ENCODE results near the gene SHC4. TPM values are rescaled to one million over a fixed set of nuclear protein-coding genes. Genes with fewer than 3 reads are reported as not detected.
"Not testable (repeated sequence)": the region's sequence is repeated elsewhere in the genome, so short reads cannot be mapped to it uniquely, and the experiment has no call there.

SHC4 gene, protein sequence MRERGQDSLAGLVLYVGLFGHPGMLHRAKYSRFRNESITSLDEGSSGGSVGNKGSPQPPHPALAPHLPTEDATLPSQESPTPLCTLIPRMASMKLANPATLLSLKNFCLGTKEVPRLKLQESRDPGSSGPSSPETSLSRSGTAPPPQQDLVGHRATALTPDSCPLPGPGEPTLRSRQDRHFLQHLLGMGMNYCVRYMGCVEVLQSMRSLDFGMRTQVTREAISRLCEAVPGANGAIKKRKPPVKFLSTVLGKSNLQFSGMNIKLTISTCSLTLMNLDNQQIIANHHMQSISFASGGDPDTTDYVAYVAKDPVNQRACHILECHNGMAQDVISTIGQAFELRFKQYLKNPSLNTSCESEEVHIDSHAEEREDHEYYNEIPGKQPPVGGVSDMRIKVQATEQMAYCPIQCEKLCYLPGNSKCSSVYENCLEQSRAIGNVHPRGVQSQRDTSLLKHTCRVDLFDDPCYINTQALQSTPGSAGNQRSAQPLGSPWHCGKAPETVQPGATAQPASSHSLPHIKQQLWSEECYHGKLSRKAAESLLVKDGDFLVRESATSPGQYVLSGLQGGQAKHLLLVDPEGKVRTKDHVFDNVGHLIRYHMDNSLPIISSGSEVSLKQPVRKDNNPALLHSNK
- 0.18 and 0.33 TPM in 2 replicates for total RNA-seq

DNA sequence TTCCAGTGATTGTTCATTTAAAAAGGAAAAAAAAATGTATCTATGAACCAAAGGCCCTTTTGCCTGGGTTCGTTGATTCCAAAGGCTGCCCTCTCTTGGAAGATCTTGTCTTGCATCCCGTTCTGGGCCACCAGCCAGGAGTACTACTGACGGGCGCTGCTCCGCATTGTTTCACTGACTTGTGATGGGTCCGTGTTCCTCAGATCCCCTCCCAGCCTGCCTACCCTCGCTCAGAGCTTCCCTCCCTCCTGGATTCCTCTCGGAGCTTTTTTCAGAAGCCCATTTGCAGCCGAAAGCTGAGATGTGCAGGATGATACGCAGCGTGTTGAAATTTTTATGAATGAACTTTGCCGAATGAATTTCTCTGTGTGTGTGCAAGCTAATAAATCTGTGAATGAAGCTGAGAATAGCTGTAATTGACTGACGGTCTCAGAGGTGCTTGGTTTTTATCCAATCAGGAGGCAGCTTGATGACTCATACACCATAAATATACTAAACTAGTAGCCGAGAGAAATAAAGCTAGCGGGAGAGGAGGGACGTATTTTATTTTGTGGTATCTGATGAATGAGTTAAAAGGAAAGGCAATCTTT lies at the start of gene SHC4:
SHC4 (minus strand) TSS at position 396 of the 590 bp plus-strand sequence. CDS start 904 bp downstream, outside the sequence.
- peak; percentile 40 for DNase-seq (ENCODE audit: low read depth, low spot score)

DNA sequence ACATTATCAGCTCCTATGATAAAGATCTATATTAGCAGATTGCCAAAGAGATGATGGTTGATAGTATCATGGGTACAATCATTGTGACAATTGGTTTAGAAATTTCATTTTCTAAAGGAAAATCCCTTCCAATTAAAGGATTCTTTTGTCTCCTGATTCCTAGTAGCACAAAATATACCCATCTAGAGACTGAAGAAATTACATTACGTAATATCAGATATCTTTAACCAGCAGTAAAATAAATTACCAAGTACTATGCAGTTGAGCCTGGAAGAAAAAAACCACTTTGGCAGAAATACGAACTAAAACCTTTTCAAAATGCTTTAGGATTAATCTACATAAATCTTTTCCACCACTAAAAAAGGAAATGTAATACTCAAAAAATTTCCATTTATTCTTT lies 35.6 kb upstream of the SHC4 start:
- DNase-seq (ENCODE audit: low read depth, low spot score): no peak

DNA sequence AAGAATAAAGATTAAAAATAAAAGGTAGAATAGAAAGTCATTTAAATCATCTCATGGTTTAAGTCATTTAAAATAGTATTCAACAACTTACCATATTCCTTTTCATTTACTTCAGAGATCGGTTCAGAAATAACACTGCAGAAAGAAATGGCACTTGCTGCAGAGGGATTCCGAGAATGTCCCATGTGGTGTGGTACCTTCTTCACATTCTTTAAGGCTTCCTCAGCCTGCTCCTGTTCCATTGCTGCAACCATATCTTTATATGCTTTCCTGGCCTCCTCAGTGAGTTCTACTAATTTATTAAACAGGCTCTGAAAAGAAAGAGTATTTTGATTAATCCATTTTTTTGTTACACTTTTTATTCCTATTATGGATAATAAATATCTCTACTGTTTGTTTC lies 32.6 kb upstream of the SHC4 start:
- no peak for DNase-seq (ENCODE audit: low read depth, low spot score)

DNA sequence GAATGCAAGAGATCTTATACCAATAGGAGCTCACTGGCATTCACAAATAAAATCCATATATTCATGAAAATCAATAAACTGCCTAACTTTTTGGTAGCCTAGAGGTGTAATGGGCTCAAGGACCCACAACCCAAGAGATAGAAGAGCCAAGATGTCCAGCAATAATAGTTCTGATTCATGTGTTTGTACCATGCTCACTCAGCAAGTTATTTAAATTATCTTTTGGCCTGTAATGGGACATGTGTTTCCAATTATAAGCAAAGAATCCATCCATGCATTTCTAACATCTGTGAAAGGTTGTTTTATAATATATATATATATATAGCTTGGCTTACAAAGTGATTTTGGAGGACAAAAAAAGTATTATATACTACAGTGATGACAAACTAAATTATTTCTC lies 29.7 kb upstream of the SHC4 start:
- no peak for DNase-seq (ENCODE audit: low read depth, low spot score)

DNA sequence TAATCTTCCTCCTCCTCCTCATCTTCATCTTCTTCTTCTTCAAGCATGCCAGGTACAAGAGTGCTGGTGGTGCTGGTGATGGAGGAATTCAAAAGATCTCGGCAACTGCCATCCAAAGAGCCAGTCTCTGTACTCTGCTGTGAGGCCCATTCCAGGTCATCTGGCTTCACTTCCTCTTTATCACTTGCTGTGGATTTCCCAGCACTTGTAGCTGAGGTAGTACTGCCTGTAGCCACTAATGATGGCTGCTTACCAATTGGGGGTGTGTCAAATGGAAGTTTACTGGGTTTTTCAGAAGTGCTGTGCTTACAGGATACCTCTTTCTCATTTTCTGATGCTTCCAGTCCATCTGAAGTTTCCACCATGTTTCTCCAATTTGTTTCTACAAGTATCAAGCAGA lies 28.8 kb upstream of the SHC4 start:
- DNase-seq (ENCODE audit: low read depth, low spot score): no peak

DNA sequence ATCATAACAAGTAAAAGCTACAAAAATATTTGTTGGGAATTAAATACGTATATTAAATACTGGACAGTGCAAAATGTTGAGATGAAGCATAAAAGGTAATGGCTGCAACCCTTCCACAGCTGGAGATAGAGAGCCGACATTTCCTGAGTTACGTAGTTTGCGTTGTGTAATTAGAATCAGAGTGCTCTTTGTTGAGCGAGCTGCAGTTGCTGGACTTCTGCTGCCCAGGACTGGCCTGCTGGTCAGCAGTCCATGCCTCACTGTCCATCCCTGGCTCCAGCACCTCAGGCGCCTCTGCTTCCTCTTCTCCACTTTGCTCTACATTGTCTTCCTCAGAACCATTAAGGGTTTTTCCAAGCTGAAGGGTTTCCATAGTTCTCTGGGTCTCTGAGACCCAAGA lies 28.4 kb upstream of the SHC4 start:
- DNase-seq (ENCODE audit: low read depth, low spot score): no peak

DNA sequence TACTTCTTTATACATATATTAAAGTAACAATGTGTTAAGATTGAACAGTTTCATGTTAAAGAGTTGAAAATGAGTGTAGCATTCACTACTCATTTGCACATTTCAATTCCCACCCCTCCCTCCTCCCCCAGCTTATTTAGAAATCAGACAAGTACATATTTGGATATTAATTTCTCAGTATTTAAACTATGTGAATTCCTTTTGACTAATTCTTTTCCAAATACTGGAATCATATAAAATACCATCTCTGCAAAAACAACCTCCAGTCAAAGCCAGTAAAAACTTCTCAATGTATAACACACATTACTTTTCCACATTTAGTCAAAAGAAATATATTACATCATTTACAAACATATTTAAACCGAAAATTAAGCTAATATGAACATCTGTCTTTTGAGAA lies 25.5 kb upstream of the SHC4 start:
- no peak for DNase-seq (ENCODE audit: low read depth, low spot score)

DNA sequence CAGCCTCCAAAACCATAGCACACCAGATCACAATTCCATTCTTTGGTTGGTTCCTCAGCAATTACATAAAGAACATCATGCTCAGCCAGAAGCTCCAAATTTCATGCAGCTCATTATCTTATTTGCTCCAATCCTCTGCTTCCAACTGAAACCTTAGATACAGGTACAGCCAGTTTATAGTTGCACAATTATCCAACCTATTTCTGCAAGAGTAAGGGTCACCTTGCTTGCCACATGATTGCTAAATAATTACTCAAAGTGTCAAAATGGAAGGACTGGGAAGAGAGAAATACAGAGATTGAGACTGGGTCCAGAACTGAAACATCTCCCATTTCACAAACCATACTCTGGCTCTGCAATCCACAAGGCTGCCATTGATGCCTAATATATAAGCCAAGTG lies 23.4 kb upstream of the SHC4 start:
- DNase-seq (ENCODE audit: low read depth, low spot score): no peak

DNA sequence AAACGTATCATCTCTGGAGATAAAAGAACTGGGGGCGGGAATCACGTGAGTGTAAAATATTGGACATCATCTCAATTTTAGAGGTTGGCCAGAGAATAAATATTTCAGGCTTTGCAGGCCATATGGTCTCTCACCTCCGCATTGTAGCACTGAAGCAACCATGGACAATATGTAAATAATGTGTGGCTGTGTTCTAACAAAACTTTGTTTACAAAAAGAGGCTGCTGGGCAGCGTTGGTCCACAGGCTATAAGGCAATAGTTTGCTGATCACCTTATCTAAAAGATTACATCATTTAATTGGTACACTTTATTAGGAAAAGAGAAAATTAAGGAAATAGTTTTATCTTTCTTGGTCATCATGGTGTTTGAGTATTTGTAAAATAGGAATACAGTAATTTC lies 22.5 kb upstream of the SHC4 start:
- DNase-seq (ENCODE audit: low read depth, low spot score): no peak

DNA sequence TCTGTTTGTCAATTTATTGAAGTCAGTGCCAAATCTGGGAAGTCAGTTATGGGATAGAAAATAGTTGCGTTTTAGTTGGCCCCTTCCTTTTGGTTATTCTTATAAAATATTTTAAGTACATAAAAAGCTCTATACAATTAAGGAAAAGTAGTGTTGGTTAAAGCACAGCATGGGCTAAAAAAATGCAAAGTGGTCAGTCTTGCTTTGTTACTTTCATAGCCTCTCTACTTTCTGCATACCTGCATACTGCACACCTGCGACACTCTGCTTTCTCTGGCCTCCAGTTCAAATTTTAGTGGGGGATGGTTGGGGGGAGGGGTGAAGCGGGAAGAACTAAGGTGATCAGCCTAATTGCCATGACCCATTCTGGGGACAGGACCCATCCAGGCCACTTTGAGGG lies 21.8 kb upstream of the SHC4 start:
- DNase-seq (ENCODE audit: low read depth, low spot score): no peak

DNA sequence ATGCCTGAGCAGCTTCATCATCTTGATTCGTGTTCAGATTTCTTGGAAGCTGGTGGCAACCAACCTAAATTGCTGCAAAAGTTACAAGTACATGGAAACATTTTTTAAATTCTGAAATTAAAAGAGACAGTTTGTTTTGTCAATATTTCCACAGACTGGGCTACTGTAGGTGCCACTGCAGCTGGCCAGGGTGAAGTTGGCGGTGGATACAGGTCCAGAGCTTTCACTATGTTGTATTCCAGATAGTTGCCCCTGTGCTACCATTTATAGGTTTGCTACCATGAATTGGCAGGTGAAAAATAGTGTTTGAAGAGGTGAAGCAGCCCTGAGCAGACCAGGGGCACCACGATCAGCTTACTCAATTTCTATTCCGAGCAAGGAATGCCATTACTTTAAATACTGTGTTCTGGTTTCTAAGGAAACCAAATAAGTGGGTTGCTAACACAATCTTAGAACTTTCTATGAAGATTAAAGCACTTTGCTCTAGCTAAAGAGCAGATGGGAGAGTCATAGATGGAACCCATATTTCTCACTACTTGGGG lies 21.2 kb upstream of the SHC4 start:
- DNase-seq (ENCODE audit: low read depth, low spot score): no peak

DNA sequence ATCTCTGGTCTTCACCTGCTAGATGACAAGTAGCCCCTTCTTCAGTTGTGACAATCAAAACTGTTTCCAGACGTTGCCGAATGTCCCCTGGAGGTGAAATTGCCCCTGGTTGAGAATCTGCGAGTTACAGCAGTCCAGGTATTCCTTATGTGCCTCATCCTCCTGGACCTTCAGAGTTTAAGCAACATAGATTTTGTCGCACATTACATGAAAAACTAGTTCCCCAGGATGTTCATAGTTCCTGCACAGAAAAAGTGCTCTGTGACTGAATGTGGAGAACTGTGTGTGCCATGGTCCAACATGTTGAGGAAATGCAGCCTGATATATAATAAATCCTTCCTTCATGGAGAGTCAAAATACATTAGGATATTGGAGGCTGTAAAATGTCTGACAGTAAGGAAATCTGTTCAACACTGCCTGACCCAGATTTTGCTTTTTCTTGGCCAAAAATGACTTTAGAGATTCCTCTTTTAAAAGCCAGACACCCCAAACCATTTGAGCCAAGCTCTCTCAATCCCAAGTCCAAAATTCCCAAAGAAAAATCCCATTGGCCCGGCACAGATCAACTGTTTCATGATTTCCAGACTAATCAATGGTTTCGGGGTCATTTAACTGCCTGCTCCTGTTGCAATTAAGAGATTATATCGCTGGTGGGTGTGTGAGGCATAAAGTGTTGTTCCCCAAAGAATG lies 20.4 kb upstream of the SHC4 start:
- DNase-seq (ENCODE audit: low read depth, low spot score): no peak

DNA sequence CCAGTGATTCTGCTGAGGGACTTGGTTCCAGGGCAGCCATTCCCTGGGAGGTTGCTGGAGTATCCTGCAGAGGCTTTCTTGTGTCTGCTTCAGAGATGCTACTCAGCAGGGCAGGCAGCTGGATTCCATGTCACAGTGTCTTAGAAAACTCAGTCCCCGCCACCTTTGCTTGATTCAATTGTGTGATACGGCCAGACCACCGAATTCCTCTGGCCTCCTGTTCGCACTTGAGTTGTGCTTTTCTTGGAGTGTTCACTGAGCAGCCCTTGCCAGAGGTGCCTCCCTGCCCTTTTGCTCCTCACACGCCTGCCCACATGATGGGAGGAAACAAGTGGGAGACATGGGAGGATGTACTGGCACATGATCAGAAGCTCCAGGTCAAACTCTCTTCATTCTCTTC lies 19.6 kb upstream of the SHC4 start:
- no peak for DNase-seq (ENCODE audit: low read depth, low spot score)

DNA sequence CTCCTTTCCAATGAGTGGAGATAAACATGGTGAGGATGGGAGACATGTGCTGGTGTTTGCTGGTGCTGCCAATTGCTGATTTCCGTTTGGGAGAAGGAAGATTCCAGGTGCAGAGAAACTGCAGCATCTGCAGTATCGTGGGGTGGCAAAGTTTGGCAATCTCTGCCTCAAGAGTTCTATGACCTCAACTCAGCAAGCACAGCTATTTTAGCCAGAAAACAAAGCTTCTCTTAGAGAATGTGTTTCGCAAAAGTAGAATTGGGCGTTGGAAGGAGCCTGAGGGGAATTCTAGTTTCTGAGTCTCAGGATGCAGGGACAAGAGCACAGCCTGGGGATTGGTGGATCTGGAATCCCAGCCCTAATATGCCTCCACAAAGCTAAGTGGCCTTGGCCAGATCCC lies 18.2 kb upstream of the SHC4 start:
- no peak for DNase-seq (ENCODE audit: low read depth, low spot score)

DNA sequence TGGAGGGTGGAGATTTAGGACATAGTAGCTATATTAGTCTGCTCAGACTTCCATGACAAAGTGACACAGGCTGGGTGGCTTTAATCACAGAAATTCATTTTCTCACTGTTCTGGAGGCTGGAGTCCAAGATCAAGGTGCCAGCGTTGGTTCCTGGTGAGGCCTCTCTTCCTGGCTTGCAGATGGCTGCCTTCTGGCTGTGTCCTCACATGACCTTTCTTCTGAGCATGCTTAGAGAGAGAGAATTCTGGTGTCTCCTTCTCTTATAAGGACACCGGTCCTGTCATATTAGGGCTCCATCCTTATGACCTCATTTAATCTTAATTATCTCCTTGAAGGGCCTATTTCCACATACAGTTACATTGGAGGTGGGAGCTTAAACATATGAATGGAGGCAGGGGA lies 14.9 kb upstream of the SHC4 start:
- no peak for DNase-seq (ENCODE audit: low read depth, low spot score)

DNA sequence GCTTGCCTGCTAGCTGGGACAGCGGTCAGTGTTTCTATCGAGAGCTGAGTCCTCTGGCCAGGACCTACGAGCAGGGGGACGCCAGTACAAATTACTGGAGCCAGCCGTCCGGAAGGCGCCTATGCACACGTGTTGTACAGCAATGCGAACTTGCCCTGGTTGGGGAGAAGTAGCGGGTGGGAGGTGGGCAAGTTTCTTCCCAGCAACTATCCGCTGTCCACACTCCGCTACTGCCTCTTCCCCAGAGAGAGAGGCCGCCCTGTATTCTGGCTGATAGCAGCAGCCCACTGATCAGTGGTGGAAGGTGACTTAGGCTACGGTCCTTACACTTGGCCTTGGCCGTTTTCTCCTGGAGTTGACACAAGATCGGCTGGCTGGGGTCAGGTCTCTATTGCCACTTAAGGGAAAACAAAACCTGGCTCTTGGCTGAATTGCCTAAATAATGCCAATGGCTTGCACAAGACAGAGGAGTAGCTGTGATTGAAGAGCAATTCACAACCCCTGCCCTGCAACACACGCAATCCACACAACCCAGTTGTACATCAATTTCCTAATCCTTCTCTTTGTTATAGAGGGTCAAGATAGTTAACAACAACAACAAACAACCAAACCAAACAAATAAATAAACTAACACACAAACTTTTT lies 12.8 kb upstream of the SHC4 start:
- DNase-seq (ENCODE audit: low read depth, low spot score): no peak

DNA sequence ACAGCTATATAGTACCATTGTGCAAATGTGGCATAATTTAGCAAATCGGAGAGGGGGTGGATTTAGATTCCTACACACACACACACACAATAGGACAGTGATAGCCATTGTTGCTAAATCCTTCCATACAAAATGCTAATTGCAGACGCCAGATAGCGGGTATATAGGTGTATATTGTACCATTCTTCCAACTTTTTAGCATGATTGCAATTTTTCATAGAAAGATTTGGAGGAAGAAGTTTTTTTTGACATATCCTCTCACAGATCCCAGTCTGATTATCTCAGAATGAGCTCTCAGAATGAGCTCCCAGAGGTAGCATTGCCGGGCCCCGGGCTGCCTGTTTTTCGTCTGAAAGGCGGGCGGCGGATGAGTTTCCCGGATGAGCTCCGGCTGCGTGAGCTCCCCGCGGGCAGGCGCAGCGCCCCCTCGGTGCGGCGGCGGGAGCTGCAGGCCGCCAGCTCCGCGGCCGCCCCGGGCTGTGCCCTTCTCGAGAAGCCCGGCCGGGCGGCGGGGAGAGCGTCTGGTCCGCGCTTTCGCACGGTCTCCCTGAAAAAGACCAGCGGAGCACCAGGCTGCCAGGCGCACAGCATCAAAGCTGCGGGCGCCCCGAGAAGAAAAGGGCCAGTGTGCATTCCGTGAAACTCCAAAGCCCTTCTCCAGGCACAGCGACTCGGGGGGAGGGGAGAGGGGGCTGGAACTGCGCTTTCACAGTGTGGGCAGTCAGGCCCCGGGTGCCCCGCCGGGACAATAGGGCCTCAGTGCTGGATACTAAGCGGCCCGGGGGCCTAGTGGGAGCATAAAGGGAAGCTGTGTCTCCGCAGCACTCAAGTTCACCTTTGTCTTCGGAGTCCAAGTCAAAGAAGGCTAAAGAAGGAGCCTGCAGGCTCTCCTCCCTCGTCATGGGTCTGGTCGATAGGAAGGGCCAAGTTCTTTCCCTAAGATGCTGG lies 12.0 kb upstream of the SHC4 start:
- DNase-seq (ENCODE audit: low read depth, low spot score): peak; percentile 26

DNA sequence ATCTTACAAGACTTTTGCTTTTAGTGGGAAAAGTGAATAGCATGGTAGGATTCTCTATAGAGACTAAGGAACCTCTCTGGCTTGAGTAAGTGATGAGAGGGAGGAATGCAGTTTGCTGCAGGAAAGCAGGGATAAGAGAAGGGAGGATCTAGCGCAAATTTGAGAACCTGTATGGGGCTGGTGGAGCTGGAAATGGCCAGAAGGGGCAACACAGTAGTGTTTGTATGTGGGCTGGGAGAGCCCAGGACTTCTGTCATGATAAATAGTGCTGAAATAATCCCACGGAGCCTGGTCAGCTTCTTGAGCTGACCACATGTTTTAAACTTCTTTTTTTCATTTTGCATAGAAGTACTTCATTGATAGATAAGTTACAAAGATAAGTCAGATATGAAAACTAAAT lies 11.2 kb upstream of the SHC4 start:
- no peak for DNase-seq (ENCODE audit: low read depth, low spot score)

DNA sequence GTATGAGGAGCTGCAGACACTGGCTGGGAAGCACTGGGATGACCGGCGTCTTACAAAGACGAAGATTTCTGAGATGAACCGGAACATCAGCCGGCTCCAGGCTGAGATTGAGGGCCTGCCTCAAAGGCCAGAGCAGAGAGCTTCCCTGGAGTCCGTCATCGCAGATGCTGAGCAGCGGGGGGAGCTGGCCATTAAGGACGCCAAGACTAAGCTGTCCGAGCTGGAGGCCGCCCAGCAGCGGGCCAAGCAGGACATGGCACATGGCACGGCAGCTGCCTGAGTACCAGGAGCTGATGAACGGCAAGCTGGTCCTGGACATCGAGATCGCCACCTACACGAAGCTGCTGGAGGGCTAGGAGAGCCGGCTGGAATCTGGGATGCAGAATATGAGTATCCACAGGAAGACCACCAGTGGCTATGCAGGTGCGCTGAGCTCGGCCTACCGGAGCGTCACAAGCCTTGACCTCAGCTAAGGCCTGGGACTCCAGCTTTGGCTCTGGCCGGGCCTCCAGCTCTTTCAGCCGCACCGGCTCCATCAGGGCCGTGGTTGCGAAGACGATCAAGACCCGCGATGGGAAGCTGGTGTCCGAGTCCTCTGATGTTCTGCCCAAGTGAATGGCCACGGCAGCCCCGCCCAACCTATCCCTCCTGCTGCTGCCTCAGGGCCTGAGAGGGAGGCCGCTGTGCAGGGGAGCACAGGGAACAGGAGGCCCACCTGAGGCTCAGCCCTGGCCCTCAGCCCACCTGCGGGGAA lies 9.2 kb upstream of the SHC4 start:
- DNase-seq (ENCODE audit: low read depth, low spot score): no peak

DNA sequence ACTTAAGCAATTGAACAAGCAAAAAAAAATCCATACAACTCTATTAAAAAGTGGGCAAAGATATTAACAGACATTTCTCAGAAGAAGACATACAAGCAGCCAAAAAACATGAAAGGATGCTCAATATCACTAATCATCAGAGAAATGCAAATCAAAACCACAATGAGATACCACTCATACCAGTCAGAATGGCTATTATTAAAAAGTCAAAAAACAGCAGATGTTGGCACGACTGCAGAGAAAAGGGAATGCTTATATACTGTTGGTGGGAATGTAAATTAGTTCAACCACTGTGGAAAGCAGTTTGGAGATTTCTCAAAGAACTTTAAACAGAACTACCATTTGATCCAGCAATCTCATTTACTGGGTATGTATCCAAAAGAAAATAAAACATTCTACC lies 7.2 kb upstream of the SHC4 start:
- DNase-seq (ENCODE audit: low read depth, low spot score): not testable (repeated sequence)
